ENCODE measurements around the gene ZBTB38.

The ZBTB38 gene

DNA sequence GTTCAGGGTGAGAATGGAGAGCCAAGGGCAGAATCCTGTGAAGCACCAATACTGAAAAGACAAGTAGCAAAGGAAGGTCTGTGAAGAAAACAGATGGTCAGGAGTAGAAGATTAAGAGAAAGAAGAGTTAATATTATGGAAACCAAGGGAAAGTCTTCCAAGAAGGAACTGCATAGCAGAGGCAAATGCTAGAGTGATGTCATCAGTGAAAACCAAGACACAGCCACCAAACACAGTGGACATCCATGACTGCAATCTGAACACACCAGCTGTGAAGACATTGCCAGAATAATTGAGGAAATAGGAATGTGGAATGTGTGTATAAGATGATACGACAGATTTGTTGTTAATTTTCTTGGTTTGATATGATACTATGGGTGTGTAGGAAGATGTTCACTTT, 26.8 kb upstream of the ZBTB38 start:
- no peak for DNase-seq

DNA sequence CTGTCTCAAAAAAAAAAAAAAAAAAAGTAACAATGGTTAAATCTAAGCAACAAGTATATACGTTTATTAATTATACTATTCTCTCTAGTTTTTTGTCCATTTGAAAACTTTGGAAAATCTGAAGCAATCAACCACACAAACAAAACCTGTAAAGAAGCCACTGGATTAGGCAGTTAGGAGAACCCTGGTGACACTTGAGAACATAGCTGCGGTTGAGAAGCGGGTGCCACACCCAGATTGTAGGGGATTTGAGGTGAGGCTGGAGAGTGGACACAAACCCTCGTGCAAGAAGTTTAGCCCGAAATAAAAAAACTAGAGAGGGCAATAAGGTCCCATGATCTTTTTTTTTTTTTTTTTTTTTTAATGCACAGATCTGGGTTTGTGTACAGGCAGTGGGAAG, 25.9 kb upstream of the ZBTB38 start:
- DNase-seq: no peak

DNA sequence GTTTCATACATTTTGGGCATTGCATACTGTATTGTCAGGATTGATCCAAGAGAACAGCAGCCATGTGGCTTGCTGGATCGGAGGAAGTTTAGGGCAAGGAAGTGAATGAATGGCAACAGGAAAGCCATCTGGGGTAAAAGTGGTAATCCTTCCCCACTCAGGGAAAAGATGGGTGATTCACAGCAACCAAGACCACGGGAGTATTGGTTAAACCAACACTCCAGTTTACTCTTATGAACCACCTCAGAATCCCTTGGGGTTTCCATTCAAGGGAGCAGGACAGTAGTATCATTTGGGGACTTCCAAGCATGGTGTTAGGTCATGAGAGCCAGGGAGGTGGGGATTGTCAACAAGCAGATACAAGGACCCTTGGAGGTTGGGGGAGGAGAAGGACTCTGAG, 25.2 kb upstream of the ZBTB38 start:
- no peak for DNase-seq

DNA sequence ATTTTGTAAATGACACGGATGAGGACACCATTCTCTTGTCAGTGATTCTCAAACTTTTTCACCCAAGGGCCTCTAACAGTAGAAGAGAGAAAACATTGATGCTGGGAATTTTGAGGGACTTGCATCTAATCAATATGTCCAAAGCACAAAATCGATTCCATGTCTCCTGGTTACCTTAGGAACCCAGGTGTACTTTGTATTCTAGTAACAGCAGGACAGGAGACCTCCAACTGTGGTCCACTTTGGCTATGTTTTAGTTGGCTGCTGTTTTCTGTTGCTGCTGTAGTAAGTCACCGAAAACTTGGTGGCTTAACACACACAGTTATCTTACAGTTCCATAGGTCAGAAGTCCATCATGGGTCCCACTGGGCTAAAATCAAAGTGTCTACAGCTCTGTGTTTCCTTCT, 24.4 kb upstream of the ZBTB38 start:
- DNase-seq: no peak

DNA sequence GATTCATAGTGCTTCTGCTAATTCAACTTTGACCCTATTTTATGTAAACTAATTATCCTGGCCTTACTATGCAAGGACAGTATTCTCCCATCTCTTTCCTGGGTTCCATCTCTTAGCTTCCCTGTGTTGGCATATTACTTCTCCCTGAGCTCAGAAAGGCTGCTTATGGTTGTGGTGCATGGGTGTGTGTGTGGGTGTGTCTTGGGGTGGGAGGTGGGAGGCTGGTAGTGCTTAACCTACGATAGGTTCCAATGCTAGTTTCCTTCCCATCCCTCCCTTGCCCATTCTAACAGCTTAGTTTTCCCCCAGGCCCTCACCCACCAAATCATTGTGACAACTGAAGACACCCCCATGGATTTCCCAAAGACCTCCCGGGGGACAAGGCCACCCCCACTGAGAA, 22.8 kb upstream of the ZBTB38 start:
- no peak for DNase-seq

DNA sequence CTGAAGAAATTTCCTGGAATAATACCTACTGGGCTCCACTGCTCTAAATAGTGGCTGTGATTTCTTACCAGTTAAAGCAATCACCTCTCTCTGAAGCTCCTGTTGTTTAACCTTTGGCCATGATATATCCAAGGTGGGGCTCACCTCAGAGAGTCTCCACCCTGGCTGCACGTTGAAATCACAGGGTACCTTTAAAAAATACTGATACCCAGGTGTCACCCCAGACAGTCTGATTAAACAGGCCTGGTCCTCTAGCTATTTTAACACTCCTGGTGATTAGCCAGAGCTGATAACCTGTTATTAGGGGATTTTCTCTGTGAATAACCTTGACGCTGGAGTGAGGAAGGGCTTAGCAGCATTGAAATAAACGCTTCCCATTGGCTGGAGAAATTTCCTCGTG, 22.3 kb upstream of the ZBTB38 start:
- no peak for DNase-seq

DNA sequence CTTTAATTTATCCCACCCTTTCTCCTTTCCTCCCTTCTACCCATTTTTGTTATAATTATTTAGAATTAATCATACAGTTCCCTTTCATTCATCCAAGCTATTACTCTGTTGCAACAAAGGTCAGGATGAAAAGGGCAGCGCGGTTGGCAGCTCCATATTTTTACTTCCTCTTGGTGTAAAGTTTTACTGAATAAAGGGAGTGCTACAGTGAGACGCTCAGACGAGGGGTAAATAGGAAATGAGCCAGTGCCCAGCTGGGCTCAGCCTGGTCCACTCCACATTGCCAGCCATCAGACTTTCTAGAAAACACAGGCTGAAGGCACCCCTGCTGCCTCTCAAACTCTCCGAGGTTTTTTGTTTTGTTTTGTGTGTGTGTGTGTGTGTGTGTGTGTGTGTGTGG, 21.9 kb upstream of the ZBTB38 start:
- no peak for DNase-seq

DNA sequence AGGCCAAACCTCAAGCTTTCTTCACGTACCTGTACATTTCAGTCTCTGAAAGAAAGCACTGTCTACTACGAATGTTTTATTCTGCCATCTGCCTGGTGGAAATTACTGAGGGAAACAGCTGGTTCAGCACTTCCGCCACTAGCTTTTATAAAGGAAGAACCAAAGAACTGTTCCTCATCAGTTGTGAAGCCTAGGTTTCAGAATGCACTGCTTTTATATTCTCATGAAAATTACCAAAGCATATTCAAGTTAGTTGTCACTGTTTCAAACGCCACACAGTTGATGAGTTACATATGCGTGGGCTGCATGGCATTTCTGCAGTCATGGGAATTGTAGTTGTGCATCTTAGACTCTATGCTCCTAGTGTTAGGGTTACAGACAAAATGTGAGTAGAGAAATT, 21.5 kb upstream of the ZBTB38 start:
- DNase-seq: no peak

DNA sequence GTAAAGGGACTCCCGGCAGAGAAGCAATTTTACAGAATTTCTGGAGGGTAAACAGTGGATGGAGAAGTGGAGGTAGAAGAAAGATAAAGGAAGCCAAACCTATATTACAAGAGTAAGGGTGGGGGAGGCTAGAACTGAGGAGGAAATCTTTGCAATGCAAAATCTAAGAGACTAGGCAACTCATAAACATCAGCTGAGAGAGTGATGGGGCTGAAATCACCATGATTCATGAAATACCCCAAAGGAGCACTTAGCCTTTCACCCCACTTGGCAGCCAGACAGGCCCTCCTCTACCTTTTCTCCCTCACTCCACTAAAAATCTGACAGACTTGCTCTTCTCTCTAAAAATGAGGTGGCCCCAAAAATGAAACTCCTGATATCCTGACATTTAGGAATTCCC, 19.5 kb upstream of the ZBTB38 start:
- DNase-seq: no peak

DNA sequence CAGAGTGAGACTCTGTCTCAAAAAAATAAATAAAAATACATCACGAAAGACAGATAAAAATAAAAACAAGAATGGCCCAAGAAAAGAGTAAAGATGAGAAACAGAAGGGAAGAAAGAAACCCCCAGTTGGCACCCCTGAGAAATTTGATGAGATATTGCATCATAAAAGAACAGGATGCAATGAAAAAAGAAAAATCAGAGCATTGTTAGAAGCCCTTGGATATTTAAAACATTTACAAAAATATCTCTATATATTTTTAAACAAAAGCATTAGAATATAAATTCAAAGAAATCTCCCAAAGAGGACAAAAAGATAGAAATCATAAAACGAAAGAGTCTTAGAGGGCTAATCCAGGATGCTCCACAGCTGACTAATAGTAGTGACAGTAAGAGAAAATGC, 18.6 kb upstream of the ZBTB38 start:
- DNase-seq: no peak

DNA sequence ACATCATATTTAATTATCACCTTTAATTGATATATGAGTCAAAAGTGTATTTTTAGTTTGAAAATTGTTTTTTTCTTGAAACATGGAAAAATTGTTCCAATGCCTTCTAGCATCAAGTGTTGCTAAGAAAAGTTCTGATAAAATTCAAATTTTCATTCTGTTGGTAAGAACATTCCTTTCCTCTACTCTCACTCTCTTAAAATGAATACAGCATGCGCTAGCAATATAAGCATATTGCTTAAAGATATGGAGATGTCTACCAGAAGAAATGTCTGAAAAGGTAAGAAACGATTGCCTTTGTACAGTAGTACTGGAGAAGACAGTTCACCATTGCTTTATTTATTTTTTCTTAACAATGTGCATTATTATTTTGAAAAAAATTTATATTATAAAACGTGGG, 17.6 kb upstream of the ZBTB38 start:
- DNase-seq: no peak

DNA sequence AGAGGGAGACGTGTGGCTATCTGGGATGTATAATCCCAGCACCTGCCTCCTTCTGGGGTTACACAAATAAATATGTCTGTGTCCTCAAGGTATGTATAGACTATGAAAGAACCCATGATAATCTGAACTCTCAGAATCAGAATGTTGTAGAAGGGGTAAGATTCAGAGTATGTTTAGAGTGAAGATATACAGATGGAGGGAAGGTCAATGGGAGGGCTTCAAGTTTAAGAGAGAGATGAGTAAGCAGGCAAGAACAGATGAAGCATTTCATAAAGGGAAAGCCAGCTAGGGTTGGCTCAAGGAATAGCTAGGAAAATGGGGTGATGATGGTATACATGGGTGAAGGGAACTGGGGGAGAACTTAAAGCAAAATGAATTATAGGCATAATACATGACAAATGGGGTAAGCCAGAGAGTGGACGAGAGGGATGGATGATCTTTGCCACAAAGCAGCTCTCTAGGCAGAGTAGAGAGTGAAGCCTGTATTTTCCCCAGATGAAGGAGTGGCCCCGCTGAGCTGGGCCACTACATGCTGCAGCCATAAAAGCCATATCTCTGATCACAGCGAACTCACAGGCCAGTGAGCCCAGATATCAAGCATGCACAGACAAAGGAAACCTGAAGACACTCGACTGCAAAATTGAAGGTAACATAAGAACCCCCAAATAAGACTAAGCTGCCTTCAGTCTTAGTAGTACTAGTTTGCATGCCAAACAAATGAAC, 15.9 kb upstream of the ZBTB38 start:
- no peak for DNase-seq

DNA sequence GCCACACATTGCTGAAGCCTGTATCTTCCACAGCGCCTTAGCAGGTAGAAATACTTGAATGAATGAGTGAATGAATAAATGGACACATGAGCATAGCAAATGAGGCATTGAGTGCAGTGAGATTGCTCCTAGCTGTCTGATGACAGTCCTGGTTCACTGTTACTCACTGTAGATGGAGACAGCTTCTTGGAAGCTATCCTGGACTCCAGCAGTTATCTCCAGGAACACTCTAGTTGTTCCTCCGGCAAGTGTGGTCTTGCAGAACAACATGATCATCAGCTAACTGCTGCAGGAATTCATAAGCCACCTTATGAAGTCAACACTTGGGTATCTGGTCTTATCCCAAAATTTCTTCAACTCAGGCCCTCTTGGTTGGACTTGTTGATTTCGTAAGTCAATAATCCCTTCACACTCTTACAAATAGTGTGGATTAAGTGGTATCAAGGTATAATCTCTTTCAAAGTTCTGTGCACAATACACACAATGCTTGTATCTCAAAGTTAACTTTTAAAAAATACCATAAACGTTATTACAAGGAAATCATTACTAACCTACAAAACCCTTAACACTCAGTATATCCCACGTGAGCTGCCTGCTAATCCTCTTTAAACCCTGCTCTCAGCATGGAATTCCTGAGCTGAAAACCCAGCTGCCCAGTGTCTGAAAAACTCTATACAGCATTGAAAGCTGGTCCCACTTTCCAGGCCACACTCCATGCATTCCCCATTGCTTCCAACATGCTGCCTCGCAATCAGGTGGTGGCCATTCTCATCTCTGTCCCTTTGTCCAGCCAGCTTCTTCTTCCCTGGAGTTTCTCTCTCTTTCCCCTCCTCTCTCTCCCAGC, 14.4 kb upstream of the ZBTB38 start:
- DNase-seq: no peak

DNA sequence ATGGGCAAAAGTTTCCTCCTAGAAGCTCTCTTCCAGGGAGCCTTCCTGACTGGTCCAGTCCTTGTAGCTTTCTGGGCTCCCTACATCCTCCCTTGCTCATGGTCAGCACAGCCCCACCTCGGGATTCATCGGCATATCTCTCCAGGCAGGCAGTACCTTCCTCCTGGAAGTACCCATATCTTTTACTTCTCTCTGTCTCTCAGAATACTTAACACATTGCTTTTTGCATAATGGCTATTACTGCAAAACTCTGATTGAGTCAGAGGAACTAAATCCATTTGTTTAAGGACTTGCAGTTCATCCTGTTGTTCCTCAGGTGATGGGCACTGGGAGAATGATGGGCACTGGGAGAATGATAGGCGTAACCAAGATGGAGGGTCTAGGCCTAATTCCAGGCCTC, 13.8 kb upstream of the ZBTB38 start:
- no peak for DNase-seq

DNA sequence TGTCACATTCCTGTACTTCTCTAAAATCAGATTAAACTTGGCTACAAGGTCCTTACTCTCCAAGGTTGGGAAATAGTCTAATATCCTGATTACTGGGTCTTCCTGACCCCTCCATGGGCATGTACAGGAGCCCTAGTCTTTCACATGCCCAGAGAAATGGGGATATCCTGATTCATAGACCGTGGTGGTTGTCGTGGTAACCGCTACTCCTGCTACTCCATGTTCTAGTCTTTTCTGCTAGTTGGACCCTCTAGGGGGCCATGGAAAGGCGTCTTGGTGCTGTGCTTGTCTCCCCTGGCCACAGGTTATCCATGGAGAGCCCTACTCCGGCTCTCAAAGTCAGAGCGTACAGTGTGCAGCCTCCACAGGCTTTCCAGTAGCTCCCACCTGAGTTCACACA, 13.1 kb upstream of the ZBTB38 start:
- DNase-seq: no peak

DNA sequence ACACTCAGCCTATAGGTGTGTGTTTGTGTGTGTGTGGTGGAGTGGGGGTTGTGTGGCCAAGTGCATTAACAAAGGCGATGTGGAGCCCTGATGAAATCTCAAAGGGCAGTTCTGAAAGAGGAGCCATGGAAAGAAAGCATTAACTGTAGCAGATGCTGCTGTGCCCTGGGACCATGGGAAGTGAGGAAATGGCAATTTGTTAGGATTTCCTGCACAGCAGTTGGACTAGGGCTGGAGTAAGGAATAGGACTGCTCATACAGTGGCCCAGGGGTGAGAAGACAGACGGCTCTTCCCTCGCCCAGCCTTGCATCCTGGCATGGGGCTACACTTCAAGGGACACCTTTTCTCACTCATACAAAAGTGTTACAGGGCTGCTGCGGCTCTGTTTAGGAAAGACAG, 12.3 kb upstream of the ZBTB38 start:
- no peak for DNase-seq

DNA sequence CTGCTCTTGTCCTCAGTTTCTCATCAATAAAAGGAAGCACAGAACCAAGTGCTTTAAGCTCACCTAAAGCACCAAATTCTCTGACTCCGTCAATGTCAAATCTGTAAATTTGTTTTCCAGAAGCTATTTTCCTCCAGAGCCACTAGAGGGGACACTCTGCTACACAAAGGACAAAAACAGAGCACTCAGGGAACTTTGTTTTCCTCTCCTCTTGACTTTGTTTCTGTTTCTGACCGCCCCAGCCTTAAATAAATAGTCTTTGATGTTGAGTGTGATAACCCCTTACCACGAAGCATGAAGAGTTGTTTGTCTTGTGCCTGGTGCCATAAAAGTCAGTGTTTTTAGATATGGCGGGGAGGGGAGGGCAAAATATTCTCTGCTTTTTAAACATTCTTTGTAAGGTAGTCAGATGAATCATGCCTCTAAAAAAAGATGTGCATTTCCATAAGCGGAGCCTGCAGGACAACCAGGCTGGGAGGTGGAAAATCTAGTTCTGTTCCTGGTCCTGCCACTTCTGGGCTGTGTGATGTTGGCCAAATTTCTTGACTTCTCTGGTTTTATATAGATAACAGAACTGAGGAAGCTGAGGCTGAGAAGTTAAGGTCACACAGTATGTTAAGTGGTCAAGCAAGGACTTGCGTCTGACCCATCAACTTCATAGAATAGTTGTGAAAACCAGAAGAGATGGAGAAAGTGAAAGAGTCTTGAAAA, 7.3 kb upstream of the ZBTB38 start:
- DNase-seq: no peak

DNA sequence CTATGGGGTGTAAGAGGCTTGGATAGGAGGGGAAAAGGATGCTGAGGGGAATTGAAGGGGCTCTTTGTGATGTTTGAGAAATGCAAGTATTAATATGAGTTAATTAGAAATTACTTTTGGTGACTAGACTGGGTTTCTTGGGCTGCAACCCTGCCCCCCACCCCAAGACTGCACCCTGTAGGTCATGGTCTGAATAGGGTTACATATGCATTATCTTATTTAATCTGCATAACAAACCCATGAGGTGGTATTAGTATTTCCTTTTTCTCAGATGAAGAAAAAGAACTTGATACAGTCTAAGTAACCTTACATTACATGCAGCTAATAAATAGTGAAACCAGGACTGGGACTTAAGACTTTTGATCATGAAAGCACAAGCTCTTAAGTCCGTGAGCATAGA, 5.6 kb upstream of the ZBTB38 start:
- DNase-seq: no peak

DNA sequence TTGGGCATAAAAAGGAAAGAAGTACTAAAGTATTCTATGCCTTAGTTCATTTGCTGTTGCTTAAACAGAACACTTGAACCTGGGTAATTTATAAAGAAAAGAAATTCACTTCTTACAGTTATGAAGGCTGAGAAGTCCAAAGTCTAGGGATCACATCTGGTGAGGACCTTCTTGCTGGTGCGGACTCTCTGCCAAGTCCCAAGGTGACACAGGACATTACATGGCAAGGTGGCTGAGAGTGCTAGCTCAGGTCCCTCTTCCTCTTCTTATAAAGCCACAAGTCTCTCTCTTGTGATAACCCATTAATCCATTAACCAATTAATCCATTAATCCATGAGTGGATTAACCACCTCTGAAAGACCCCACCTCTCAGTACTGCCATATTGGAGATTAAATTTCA, 3.1 kb upstream of the ZBTB38 start:
- no peak for DNase-seq

DNA sequence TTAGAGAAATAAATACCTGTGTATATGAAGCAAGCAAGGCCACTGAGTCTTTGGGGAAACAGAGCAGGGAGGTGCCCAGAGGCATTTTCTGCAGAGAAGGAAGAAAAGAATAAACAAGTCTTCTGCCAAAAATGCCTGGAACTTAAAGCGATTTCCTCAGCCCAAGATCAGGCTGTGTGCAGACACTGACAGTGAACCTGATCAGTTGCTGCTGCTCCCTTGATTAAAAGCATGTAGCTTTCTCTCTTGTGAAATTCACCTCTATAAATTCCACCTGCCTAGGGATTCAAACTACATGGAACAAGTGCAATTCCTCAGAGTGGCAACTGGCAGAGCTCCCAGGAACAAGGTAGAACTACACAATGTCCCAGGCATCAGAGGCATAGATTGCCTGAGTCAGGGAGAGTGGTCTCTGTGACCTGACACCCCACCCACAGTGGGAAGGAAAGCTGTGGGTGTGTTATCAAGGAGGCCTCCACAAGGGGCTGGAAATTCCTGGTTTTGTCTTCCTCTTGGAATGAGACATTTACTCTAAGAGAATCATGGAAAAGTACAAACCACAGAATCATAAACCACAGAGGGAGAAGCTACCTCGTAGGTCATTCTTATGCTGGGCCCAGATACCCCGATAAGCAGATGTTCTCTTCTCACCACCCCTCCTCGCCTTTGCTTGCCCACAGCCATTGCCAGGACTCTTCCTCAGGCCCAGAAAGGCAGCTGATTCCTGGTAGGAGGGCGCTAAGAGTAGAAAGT, 1.8 kb upstream of the ZBTB38 start:
- no peak for DNase-seq

DNA sequence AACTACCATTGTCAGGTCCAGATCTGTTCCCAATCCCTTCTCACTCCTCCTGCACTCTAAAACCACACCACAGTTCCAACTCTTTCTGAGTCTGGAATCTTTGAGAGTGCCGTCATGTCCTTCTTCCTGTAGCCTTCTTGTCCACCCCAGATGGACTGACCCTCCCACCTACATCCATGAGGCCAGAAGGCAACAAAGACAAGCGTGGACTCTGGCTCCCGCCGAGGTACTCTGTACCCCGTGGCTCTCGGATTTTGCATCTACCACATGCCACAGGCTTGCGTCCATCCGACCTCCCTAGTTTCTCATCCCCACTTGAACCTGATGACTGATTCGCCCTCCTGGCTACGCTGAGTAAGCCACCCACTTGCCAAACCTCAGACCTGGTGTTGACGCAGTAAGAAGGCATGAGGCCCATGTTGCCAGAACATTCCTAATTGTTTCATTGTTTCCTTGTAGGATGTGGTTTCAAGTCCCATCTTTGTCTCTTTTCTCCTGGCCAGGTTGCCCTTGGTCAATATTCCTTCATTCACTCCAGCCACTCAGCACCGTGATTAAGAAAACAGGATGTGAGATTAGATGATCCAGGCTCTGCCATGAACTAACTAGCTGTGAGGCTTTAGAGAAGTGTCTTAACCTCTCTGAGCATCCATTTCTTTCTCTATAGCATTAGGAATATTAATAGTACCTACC, 1.1 kb upstream of the ZBTB38 start:
- DNase-seq: no peak

DNA sequence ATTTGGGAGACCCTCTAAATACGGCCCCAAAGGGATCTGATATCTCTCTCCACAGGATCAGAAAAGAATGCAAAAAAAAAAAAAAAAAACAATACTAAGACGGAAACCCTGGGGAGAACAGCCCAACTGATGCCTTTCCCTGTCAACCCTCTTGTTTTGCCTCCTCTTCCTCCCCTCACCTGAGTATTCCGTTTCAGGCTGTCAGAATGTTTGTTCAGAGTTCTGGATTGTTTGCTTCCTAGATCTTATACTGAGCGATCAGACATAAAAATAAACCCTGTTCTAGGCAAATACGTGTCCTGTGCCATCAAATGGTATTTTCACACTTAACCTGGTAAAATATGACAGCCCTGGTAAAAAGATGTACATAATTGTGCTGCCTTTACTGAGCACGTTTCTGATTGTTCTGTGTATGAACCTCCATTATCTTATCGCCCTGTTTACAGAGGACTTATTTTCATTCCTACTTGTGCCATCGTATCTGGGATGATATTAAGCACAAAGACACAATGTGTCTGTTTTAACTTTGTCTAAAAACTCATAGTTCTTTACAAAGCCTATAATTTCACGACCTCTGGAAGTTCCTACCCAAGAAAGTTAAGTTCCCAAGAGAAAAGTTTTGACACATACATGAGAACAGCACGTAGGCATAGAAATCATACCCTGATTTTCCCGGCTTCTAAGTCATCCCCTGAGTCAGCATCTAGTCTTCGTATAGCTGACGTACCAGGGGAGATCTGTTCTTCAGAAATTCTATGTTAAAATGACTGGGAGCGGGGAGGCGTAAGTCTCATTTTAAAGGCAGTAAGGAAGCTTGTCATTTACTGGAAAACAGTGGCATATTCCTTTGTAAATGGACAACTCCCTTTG, 856 bp downstream of the ZBTB38 start:
- no peak for DNase-seq

All from NCI-H1436 treated with DMSO at 0.1 percent for 48 hours (cell line).